ENCODE measurements around the gene OTOG. TPM values are rescaled to one million over a fixed set of nuclear protein-coding genes. Genes with fewer than 3 reads are reported as not detected.

OTOG gene
- total RNA-seq, 1 donor from 2014 or later = not detected

DNA sequence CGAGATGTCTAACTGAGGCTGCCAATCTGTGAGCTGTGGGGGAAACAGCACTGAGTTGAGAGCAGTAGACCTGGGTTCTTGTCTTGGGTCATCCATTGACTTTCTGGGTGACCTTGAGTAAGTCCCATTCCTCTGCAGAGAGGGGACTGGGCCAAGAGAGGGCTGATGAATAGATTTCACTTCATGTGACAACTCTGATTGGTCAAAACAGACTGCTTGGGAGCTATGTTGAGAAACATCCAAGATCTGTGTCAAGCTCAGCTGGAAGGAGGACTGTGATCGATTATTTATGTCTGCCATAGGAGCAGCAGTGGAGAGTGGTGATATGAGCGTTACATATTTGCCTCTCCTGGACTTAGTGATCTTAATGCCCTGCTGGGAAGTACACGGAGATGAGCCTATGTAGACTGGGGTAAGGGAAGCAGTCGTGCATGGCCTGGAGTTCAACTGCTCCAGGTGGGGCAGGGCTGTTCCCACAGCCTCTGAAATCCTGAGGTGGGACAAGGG lies 47.7 kb downstream of the OTOG start:
- H3K4me1 ChIP-seq = no peaks in the 10 kb centered on the region
- H3K27me3 ChIP-seq = no peaks in the 10 kb centered on the region
- H3K9me3 ChIP-seq = no peaks in the 10 kb centered on the region
- no peaks in the 10 kb centered on the region for H3K36me3 ChIP-seq
- intact Hi-C loops (cut with DNase I) = loop anchor here (10.0 kb wide), 1 partner anchor 380 kb away; no protein-coding TSS in a partner anchor
- no peak overlapping the region for H3K27ac ChIP-seq
- DNase-seq (ENCODE audit: extremely low spot score in 2 of 2) = peak; percentile 31 to 60
- H3K4me3 ChIP-seq = no peak overlapping the region
- TF ChIP-seq POLR2AphosphoS5 (IDR thresholded peaks at IDR 0.05; ENCODE audit: insufficient read depth in 1 of 2, low read depth in 1 of 2) = no peak
- TF ChIP-seq, protein P1, sequence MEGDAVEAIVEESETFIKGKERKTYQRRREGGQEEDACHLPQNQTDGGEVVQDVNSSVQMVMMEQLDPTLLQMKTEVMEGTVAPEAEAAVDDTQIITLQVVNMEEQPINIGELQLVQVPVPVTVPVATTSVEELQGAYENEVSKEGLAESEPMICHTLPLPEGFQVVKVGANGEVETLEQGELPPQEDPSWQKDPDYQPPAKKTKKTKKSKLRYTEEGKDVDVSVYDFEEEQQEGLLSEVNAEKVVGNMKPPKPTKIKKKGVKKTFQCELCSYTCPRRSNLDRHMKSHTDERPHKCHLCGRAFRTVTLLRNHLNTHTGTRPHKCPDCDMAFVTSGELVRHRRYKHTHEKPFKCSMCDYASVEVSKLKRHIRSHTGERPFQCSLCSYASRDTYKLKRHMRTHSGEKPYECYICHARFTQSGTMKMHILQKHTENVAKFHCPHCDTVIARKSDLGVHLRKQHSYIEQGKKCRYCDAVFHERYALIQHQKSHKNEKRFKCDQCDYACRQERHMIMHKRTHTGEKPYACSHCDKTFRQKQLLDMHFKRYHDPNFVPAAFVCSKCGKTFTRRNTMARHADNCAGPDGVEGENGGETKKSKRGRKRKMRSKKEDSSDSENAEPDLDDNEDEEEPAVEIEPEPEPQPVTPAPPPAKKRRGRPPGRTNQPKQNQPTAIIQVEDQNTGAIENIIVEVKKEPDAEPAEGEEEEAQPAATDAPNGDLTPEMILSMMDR (IDR thresholded peaks at IDR 0.05) = no peak
- no peak for TF ChIP-seq POLR2A (IDR thresholded peaks at IDR 0.05)

DNA sequence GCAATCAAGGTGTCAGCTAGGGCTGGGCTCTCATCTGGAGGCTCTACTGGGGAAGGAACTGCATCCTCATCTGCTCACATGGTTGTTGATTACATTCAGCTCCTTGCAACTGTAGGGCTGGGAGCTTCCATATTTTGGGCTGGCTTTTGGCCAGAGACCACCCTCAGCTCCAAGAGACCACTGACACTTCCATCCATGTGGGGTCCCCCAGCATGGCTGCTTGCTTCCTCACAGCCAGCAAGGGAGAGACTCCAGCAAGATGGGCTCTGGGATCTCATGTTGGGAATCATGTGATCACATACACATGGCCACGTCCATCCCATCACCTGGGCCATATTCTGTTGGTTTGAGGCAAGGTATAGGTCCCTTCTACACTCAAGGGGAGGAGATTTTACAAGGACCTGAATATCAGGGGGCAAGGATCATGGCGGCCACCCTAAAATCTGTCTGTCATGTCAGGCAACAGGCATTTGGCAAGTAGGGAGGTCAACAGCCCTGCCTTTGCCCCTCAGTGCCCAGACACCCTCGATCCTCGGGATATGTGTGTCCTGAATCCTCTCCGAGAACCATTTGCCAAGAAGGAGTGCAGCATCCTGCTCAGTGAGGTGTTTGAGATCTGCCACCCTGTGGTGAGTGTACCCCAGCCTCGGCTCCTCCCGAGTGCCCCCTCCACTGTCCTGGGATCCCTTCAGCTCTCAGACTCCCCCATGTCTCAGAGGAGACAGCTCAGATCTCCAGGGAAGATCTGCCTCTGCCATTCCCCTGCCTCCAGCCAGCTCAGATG lies 48.7 kb downstream of the OTOG start:
- Histone ChIP-seq H3K27ac (no peak overlapping the region), H3K4me1 (no peaks in the 10 kb centered on the region), H3K4me3 (no peak overlapping the region), H3K27me3 (no peaks in the 10 kb centered on the region), H3K9me3 (no peaks in the 10 kb centered on the region), H3K36me3 (no peaks in the 10 kb centered on the region)
- intact Hi-C loops (cut with DNase I) = loop anchor here (10.0 kb wide), 1 partner anchor 379 kb away; no protein-coding TSS in a partner anchor
- TF ChIP-seq POLR2AphosphoS5 (IDR thresholded peaks at IDR 0.05; ENCODE audit: insufficient read depth in 1 of 2, low read depth in 1 of 2) = no peak
- DNase-seq (ENCODE audit: extremely low spot score in 2 of 2) = peak; percentile 64 to 83

DNA sequence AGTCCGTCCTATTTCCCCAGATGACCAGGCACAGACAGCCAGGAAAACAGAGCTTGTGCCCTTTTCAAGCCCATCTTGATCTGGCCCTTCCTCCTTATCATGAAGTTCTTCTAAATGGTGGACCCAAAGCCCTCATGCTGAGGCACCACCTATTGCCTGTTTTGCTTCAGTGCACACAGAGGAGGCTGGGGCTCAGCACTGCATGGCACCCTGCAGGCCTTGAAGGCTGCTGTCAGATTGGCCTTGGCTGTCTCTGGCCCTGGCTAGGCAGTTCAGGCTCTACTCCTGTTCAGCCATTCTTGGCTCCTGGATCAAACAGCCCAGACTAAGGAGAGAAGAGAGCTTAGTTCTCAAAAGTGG lies 49.2 kb downstream of the OTOG start:
- no peak overlapping the region for H3K27ac ChIP-seq
- no peaks in the 10 kb centered on the region for H3K9me3 ChIP-seq
- H3K4me3 ChIP-seq = no peak overlapping the region
- H3K27me3 ChIP-seq = no peaks in the 10 kb centered on the region
- no peaks in the 10 kb centered on the region for H3K4me1 ChIP-seq
- intact Hi-C loops (cut with DNase I) = loop anchor here (10.0 kb wide), 1 partner anchor 379 kb away; no protein-coding TSS in a partner anchor
- DNase-seq (ENCODE audit: extremely low spot score in 2 of 2) = peak; percentile 49 to 82
- H3K36me3 ChIP-seq = no peaks in the 10 kb centered on the region
- no peak for TF ChIP-seq POLR2A (IDR thresholded peaks at IDR 0.05)
- TF ChIP-seq, protein P1 (IDR thresholded peaks at IDR 0.05) = no peak
- no peak for TF ChIP-seq POLR2AphosphoS5 (IDR thresholded peaks at IDR 0.05; ENCODE audit: insufficient read depth in 1 of 2, low read depth in 1 of 2)

DNA sequence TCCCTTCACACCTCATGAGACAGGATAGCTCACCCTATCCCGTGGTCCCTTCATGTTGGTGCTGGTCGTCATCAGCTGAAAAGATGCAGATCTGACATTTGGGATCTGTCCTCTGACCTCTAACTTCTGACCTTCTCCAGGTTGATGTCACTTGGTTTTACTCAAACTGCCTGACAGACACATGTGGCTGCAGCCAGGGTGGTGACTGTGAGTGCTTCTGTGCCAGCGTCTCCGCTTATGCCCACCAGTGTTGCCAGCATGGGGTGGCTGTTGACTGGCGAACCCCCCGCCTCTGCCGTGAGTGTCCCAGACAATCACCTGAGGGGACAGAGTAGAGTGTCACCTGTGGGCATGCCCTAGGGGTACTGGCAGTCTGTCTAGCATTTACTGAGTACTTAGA lies 49.7 kb downstream of the OTOG start:
- Histone ChIP-seq H3K27ac (no peak overlapping the region), H3K4me1 (no peaks in the 10 kb centered on the region), H3K36me3 (no peaks in the 10 kb centered on the region), H3K27me3 (no peaks in the 10 kb centered on the region), H3K9me3 (no peaks in the 10 kb centered on the region), H3K4me3 (no peak overlapping the region)
- intact Hi-C loops (cut with DNase I) = loop anchor here (10.0 kb wide), 1 partner anchor 378 kb away; no protein-coding TSS in a partner anchor
- TF ChIP-seq POLR2AphosphoS5 (IDR thresholded peaks at IDR 0.05; ENCODE audit: insufficient read depth in 1 of 2, low read depth in 1 of 2) (no peak), POLR2A (IDR thresholded peaks at IDR 0.05) (no peak)
- peak; percentile 67 to 79 for DNase-seq (ENCODE audit: extremely low spot score in 2 of 2)

DNA sequence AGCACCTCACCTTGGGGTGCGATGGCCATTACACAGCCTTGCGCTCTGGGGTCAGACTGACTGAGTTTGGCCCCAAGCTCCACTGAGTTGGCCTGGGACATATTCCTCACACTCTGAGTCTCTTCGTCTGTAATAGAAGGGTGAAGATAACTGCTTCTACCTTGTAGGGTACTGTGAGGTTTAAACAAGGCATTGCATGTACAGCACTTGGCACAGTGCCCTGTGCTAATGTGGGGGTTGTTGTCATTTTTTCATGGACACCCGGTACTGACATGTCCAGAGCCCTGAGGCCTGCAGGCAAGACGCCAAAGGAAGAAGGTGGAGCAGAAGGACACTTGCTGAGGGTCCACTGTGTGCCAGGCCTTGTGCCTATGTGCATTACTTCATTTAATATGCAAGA lies 50.7 kb downstream of the OTOG start:
- Histone ChIP-seq H3K36me3 (no peaks in the 10 kb centered on the region), H3K9me3 (no peaks in the 10 kb centered on the region), H3K27ac (no peak overlapping the region), H3K4me1 (no peaks in the 10 kb centered on the region), H3K4me3 (no peak overlapping the region), H3K27me3 (no peaks in the 10 kb centered on the region)
- intact Hi-C loops (cut with DNase I) = loop anchor here (10.0 kb wide), 1 partner anchor 377 kb away; no protein-coding TSS in a partner anchor
- TF ChIP-seq POLR2A (IDR thresholded peaks at IDR 0.05) (no peak), POLR2AphosphoS5 (IDR thresholded peaks at IDR 0.05; ENCODE audit: insufficient read depth in 1 of 2, low read depth in 1 of 2) (no peak)
- TF ChIP-seq, protein P1 (IDR thresholded peaks at IDR 0.05) = no peak
- DNase-seq (ENCODE audit: extremely low spot score in 2 of 2) = peak; percentile 52 to 79

Data from vagina (tissue), 2 donors.